Left hindlimb (tissue), 1 donor: ENCODE data around the gene CLASP1.
"Not testable (repeated sequence)": the region's sequence is repeated elsewhere in the genome, so short reads cannot be mapped to it uniquely, and the experiment has no call there.

Experiments
- DNase-seq: peaks from one replicate; pipeline ENCODE4 v3.0.0-alpha.2; 2018

Gene CLASP1

DNA sequence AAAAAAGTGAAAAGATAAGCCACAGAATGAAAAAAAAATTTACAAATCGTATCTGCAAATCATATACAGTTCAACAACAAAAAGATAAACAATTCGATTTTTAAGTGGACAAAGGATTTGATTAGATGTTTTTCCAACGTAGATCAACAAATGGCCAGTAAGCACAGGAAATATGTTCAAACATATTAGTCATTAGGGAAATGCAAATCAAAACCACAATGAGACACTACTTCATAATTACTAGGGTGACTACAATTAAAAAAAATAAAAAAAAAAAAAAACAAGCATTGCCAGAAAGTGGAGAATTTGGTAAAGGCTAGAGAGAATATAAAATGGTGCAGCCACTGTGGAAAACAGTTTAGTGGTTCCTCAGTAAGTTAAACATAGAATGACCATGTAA lies 156.9 kb downstream of the CLASP1 start:
- DNase-seq: no peak

DNA sequence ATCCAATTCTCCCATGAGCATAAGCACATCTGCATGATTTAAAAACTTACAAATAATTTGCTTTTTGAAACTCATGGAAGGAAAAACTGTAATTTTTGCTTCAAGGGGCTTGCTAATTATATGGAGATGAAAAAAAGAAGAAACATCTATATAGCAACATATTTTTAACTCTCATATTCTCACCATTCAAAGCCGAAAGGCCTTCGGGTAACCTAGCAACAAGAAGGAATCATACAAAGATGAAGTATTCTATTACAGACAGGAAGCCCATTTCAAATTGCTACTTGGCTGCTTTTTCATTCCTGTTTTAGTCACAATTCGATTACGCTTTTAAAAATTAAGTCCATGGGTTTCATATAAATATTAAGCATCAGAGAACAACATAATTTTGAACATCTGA lies 157.7 kb downstream of the CLASP1 start:
- no peak for DNase-seq

DNA sequence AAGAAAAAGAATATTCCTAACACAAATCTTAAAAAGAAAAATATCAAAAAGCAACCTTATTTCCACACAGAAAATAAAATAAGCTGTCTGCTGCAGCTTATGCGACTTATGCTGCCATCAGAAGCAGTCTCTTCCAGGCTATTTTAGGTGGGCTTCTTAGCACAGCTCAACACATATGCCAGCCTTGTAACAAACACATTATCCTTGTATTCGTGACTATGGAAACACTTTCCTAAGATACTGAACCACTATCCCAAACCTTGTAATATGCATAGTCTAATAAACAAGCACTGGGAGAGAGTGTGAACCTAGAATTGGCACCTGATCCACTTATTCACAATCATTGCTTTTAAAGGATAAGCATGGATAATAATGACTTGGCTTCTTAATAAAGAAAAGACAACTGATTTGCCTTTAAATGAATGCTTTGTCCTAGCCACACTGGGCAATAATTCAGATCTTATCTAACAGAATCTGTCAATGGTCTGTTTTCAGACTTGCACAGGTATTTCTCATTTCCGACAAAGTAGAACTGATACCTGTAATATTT lies 158.6 kb downstream of the CLASP1 start:
- no peak for DNase-seq

GRCh38 chr2:121489911-121490583 lies 159.2 kb downstream of the CLASP1 start:
- no peak for DNase-seq

DNA sequence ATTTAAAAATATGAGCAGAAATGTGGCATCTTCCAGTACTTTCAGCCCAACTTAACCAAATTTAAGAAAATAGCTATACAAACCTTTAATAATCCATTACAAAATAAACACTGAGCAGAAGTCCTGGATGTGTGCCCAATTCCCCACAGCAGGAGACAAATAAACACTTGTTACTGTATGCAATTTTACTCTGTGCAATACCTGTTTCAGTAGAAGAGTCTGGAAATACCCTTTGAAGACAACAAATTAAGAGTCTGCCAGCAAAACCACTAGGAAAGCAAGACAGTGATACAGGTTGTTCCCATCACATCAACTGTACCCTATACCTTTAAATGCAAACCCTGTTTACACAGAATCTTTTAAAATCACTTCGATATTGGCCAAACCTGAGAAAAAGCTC lies 160.0 kb downstream of the CLASP1 start:
- no peak for DNase-seq

- DNase-seq: no peak
Measured at GRCh38 chr2:121486191-121486790, 163.0 kb downstream of the CLASP1 start.

DNA sequence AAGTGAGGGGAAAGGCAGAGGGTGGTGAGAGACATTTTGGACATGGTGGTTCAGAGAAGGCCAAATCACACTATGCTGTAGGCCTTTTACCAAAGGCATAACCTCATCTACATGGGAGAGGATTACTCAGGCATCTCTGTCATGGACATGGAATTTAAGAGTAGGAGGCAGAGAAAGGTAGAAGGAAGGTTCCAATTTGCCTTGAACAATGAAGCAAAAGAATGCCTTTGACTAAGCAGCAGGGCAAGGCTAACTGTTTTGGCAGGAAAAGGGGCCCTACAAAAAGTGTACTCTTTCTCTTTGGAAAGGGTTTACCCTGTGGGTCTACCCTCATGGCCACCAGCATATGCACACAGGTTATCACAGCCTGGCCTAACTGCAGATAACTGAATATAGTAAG lies 164.2 kb downstream of the CLASP1 start:
- DNase-seq: no peak

DNA sequence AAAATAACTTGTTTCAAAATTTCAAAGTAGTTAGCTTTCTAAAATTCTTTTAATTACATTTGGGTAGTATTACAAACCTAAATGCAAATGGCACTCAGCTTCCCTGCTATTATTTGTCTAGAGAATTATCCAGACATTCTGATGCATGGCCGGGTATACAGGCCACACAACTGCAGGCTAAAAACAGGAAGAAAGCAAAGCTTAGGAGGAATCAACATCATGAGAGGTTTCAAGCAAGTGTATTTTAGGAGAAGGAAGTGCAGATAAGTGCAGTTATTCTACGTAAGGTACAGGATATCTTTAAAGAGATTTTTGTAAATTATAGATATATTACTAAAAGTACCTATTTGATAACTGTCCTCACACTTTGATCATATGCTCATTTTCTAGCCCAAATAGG lies 165.4 kb downstream of the CLASP1 start:
- DNase-seq: no peak

DNA sequence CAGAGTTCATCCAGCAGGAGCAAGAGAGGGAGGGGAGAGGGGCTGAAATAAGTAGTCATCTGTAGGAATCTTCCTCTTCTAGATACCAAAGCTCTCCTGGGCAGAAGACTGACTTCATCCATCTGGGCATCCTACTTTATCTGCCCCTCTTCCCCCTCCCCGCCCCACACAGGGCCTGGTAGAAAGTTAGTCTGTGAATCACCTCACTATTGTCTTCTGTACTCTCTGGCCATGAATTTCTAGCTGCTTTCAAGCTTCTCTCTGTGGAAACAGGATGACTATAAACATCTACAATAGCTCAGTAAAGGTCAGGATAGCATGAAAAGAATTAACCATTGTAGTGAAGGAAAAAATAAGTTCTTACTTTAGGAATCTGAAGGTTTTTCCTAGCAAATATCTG lies 166.2 kb downstream of the CLASP1 start:
- no peak for DNase-seq

DNA sequence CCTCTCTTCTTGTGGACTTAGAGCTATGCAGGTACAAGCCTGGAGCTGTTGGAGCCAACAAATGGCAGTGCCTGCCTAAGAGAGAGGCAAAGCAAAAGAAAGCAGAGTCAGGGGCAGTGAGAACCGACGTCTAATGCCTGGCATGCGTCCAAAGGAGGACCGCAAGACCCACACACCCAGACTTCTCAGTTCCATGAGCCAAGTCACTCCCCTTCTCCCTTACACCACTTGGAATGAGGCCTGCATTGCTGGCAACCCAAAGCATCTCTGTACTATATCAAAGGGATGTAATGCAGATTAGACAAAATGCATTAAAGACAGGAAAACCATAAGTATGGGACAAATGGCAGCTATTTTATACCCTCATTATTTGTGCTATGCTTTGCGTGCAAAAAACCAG lies 168.4 kb downstream of the CLASP1 start:
- peak; percentile 71 for DNase-seq

- DNase-seq: no peak
Measured at GRCh38 chr2:121479882-121480522, 169.3 kb downstream of the CLASP1 start.

DNA sequence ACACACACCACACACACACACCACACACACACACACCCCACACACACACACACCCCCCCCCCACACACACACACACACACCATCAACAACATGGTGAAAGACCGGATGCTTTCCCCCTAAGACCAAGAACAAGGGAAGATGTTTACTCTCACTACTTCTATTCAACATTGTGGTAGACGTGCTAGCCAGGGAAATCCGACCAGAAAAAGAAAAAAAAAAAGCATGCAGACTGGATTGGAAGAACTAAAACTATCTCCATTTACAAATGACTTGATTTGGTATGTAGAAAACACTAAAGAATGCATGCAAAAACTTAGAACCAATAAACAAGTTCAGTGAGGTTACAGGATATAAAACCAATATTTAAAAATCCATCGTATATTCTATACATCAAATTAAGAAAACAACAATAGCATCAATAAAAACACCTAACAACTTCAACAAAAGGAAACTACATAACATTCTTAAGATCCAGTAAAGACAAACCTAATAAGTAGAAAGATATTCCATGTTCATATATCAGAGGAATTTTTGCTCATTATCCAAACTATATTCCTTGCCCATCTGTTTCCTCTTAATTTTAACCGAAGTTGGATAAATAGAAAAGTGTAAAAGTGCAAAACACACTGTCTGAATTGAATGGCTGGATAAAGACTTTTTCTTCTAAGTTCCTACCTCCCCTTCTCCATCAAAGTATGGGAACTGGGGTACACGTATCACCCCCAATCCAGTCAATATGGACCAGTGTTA lies 170.1 kb downstream of the CLASP1 start:
- DNase-seq: no peak

DNA sequence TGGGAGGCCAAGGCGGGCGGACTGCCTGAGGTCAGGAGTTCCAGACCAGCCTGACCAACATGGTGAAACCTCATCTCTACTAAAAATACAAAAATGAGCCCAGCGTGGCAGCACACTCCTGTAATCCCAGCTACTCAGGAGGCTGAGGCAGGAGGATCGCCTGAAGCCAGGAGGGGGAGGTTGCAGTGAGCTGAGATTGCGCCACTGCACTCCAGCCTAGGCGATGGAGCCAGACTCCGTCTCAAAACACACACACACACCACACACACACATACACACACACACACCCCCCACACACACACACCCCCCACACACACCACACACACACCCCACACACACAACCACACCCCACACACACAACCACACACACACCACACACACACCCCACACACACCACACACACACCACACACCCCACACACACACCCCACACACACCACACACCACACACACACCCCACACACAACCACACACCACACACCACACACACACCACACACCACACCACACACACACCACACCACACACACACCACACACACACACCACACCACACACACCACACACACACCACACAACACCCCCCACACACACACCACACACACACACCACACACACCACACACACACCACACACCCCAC lies 170.8 kb downstream of the CLASP1 start:
- not testable (repeated sequence) for DNase-seq

DNA sequence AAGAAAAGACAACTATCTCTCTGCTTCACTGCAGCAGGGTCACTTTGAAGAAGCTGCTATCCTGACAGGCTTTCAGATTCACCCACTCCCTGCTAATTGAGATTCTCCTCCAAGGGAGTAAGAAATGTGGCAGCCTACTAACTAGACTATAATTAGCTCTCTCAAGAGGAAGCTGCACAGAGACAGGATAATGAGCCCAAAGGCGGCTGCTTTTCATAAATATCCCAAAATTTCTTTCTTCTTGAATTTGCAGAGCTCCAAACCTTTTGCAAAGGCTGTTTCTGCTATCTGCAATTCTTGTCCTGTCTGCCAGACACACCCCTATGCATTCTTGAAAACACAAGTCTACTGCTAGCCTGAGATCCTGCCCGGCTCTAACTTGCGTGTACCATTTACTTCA lies 172.6 kb downstream of the CLASP1 start:
- no peak for DNase-seq

DNA sequence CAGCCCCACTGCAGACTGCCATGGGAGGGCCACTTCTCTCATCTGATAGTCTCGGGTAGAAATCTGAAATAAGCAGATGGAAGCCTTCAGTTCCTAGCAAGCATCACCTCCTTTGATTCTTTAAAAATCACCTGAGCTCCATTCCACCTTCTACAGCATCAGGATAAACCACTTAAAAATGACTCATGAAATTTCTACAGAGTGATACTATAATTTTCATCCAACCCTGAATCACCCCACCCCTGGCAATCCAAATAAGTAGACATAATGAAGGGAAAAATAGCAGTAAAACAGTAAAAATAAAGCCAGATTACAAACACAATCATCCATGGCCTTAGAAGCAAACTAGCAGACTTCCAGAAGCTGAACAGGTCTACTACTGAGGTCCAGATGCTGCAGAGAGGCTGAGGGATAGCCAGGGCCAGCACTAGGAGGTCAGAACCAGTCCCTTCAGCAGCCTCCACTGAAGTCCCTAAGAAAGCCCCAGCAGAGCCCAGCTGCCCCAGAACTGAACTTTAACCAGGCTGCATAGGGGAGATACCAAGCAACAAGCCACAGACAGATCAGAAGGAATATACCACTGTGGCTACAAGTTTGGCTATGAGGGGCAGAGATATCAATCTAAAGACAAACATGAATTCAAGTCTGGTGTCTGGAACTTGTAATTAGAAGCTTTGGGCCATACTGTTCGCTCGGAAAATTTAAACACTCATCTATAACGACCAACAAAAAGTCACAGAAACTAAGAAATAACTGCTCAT lies 173.3 kb downstream of the CLASP1 start:
- no peak for DNase-seq

DNA sequence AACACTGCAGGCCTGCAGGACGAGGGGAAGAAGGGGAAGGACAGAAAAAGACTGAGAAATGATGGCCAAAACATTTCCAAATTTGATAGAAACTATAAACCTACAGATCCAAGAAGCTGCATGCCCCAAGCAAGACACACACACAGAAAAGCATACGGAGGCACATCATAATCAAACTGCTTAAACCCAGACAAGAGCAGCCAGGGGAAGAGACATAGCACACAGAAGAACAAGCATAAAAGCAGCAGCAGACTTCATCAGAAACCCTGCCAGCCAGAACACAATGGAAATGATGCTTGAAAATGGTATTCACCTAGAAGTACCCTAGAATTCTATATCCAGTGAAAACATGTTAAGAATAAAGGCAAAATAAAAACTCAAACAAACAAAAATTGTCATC lies 175.8 kb downstream of the CLASP1 start:
- DNase-seq: no peak

DNA sequence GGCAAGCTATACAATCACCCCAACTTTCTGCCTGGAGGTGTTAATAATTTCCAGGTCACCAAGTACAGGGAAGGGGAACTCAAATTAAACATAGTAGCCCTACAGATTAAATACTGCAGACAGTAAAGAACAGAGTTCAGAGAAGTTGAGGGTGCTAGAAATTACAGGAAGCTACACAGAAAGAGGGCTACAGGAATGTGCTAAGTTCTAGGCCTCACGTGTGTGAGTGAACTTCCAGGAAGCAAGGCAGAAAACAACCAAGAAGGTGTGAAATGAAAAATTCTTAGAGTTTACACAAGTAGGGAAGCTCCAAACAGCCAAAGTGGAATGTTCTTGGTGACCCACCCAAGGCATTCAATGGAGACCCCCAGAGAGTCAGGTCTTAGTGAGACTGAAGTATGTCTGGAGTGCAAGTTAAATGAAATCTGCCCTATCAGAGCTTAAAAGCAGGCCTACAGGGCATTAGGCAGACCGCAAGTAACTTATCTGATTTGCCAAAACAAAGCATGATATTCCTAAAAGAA lies 176.7 kb downstream of the CLASP1 start:
- DNase-seq: no peak

- no peak for DNase-seq
Measured at GRCh38 chr2:121471532-121472469, 177.5 kb downstream of the CLASP1 start.

DNA sequence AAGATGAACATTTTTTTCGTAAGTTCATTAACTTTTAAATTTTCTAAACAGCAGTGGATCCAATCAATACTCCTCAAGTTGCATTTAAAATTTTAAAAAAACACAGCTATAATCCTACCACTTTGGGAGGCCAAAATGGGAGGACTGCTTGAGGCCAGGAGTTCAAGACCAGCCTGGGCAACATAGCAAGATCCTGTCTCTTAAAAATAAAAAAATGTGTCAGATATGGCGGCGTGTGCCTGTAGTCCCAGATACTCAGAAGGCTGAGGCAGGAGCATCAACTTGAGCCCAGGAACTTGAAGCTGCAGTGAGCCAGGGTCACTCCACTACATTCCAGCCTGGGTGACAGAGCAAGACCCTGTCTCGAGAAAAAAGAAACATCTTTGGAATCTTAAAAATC lies 178.3 kb downstream of the CLASP1 start:
- DNase-seq: no peak

- DNase-seq: no peak
Measured at GRCh38 chr2:121469356-121469755, 179.9 kb downstream of the CLASP1 start.

- DNase-seq: no peak
Measured at GRCh38 chr2:121468936-121469335, 180.3 kb downstream of the CLASP1 start.
